Dedifferentiated amniotic fluid mesenchymal stem cell (primary cell): ENCODE data around the gene STARD3.
A peak's percentile ranks its signal among the peaks of the same experiment; 100 is the strongest.

Source experiments
- DNase-seq: peaks from one replicate; pipeline ENCODE4 v3.0.0-alpha.2; 2016; ENCODE audit errors: extremely low spot score

STARD3 gene

GRCh38 chr17:39621523-39622379 is 15.2 kb upstream of the STARD3 start:
- peak; percentile 70 for DNase-seq

- DNase-seq = no peak
These were observed 14.5 kb upstream of the STARD3 start for GRCh38 chr17:39622380-39623006.

GRCh38 chr17:39623356-39623950 is 13.5 kb upstream of the STARD3 start:
- DNase-seq = peak; percentile 74

- DNase-seq = no peak
These were observed 12.6 kb upstream of the STARD3 start for GRCh38 chr17:39624313-39624712.

- DNase-seq = no peak
These were observed 11.7 kb upstream of the STARD3 start for GRCh38 chr17:39625198-39625785.

GRCh38 chr17:39626171-39627046 is 10.5 kb upstream of the STARD3 start, which contains the start of gene PPP1R1B:
TSS of gene PPP1R1B (plus strand) at chr17:39626952. CDS start at chr17:39627393, 441 bp downstream.
- DNase-seq = no peak

- DNase-seq = no peak
These were observed 9.8 kb upstream of the STARD3 start for GRCh38 chr17:39627047-39627711.

- DNase-seq = no peak
These were observed 9.0 kb upstream of the STARD3 start for GRCh38 chr17:39627712-39628516.

- no peak for DNase-seq
These were observed 8.1 kb upstream of the STARD3 start for GRCh38 chr17:39628655-39629493.

GRCh38 chr17:39629494-39629880 is 7.5 kb upstream of the STARD3 start:
- DNase-seq = no peak

GRCh38 chr17:39629898-39630297 is 7.0 kb upstream of the STARD3 start:
- no peak for DNase-seq

- DNase-seq = no peak
These were observed 5.5 kb upstream of the STARD3 start for GRCh38 chr17:39631403-39631802.

- no peak for DNase-seq
These were observed 4.6 kb upstream of the STARD3 start for GRCh38 chr17:39632153-39632941.

- no peak for DNase-seq
These were observed 3.3 kb upstream of the STARD3 start for GRCh38 chr17:39633570-39634183.

- DNase-seq = peak; percentile 63
These were observed 2.5 kb upstream of the STARD3 start for GRCh38 chr17:39634384-39634871.

- DNase-seq = no peak
These were observed 1.2 kb upstream of the STARD3 start for GRCh38 chr17:39635614-39636176.

GRCh38 chr17:39636587-39636926 is 387 bp upstream of the STARD3 start:
- no peak for DNase-seq
